A549 (cell line): ENCODE measurements around the gene ARMC6. TPM values are rescaled to one million over a fixed set of nuclear protein-coding genes. Genes with fewer than 3 reads are reported as not detected.

Experiments used
- ATAC-seq, 2 experiments: fragments of 200-7000 bp in 1 of 2; fragments of >200 bp in 1 of 2; cut with Nextera tagmentation in 1 of 2; cut with Tn5 transposase in 1 of 2; 3 replicates each; pipeline versions ENCODE4 v1.8.0 to v1.9.1; 2018 to 2020; ENCODE audit warnings: mild to moderate bottlenecking in 1 of 2, moderate library complexity in 1 of 2
- CTCF ChIA-PET: fragments of 300-600 bp; sonication (Branson Sonifier 250); formaldehyde crosslinking; extraction: SDS; loops from one replicate; lab custom pipeline; 2021; ENCODE audit warnings: antibody characterized with exemption, inconsistent platforms; lab: Yijun Ruan, JAX
- POLR2A ChIA-PET: fragments of 350-600 bp; formaldehyde crosslinking; extraction: SDS; loops from one replicate; lab custom pipeline; 2021; ENCODE audit warnings: antibody characterized with exemption, inconsistent platforms; lab: Yijun Ruan, JAX
- DNase-seq, 2 experiments: peaks; one replicate each; pipeline versions ENCODE4 v3.0.0 to v3.0.0-alpha.2; 2011 to 2016; ENCODE audit warnings: low read depth in 1 of 2, low spot score in 1 of 2
- FAIRE-seq: peaks from 2 replicates; lab custom pipeline; 2011; peaks lifted over from hg19 to GRCh38; lab: Jason Lieb, UNC
- H3K27ac ChIP-seq, 2 experiments: fragments of >200 bp; sonication (Bioruptor Twin); formaldehyde crosslinking; 3 replicates each; pipeline ENCODE4 v1.5.1; 2016 to 2017
- H3K4me1 ChIP-seq: fragments of >200 bp; sonication (Bioruptor Twin); formaldehyde crosslinking; 3 replicates; pipeline ENCODE4 v1.6.1; 2016
- H3K4me2 ChIP-seq: fragments of >200 bp; sonication (Bioruptor Twin); formaldehyde crosslinking; 3 replicates; pipeline ENCODE4 v1.6.1; 2016
- H3K4me3 ChIP-seq: fragments of >200 bp; sonication (Bioruptor Twin); formaldehyde crosslinking; 3 replicates; pipeline ENCODE4 v1.5.1; 2016
- H3K9me3 ChIP-seq: fragments of >200 bp; sonication (Bioruptor Twin); formaldehyde crosslinking; 3 replicates; pipeline ENCODE4 v1.6.1; 2016
- BCL3 ChIP-seq: fragments of >200 bp; sonication (Bioruptor Twin); formaldehyde crosslinking; IDR thresholded peaks from 3 replicates; pipeline ENCODE4 v1.6.1; 2016
- CHD2 ChIP-seq: fragments of 150-350 bp; IDR thresholded peaks from 2 replicates; pipeline ENCODE4 v1.6.1; 2014; ENCODE audit warnings: low read length; ENCODE audit not compliant: partially characterized antibody
- CHD4 ChIP-seq: fragments of 200-600 bp; sonication (generic); IDR thresholded peaks from 2 replicates; pipeline ENCODE4 v1.6.1; 2016; ENCODE audit warnings: antibody characterized with exemption, mild to moderate bottlenecking, borderline replicate concordance
- ESRRA ChIP-seq: fragments of 150-350 bp; IDR thresholded peaks from 2 replicates; pipeline ENCODE4 v1.6.1; 2014; ENCODE audit warnings: mild to moderate bottlenecking, low read length, borderline replicate concordance
- GATA3 ChIP-seq: IDR thresholded peaks from 2 replicates; pipeline ENCODE4 v1.6.1; 2012; ENCODE audit warnings: borderline replicate concordance
- HES2 ChIP-seq: fragments of >200 bp; sonication (Bioruptor Twin); formaldehyde crosslinking; IDR thresholded peaks from 2 replicates; pipeline ENCODE4 v1.6.1; 2016
- HEYL ChIP-seq: fragments of 250-450 bp; sonication (Bioruptor Pico); IDR thresholded peaks from 2 replicates; pipeline ENCODE4 v1.8.0; 2021; ENCODE audit warnings: mild to moderate bottlenecking, moderate library complexity
- HMGXB4 ChIP-seq: fragments of 250-450 bp; sonication (Bioruptor Pico); IDR thresholded peaks from 2 replicates; pipeline ENCODE4 v1.5.0; 2021; ENCODE audit warnings: mild to moderate bottlenecking, moderate library complexity, borderline replicate concordance
- HOXA7 ChIP-seq: fragments of 250-450 bp; sonication (Bioruptor Pico); IDR thresholded peaks from 2 replicates; pipeline ENCODE4 v1.5.0; 2020; ENCODE audit warnings: mild to moderate bottlenecking, moderate library complexity
- HOXB13 ChIP-seq: fragments of 250-450 bp; sonication (Bioruptor Pico); IDR thresholded peaks from 2 replicates; pipeline ENCODE4 v1.5.0; 2020; ENCODE audit warnings: low read depth, mild to moderate bottlenecking, moderate library complexity
- HOXB5 ChIP-seq: fragments of 250-450 bp; sonication (Bioruptor Pico); IDR thresholded peaks from 2 replicates; pipeline ENCODE4 v1.5.0; 2020; ENCODE audit warnings: mild to moderate bottlenecking, moderate library complexity
- JUN ChIP-seq, 2 experiments: fragments of >200 bp; sonication (Bioruptor Twin); formaldehyde crosslinking; IDR thresholded peaks; 2 replicates in 1 of 2; 3 replicates in 1 of 2; pipeline ENCODE4 v1.6.1; 2016 to 2017
- KDM1A ChIP-seq: fragments of 200-600 bp; sonication (generic); IDR thresholded peaks from 2 replicates; pipeline ENCODE4 v1.6.1; 2016; ENCODE audit warnings: low read depth, mild to moderate bottlenecking
- MAFK ChIP-seq: fragments of 450-650 bp; IDR thresholded peaks from 2 replicates; pipeline ENCODE4 v1.6.1; 2014; ENCODE audit not compliant: partially characterized antibody
- MAZ ChIP-seq: fragments of 150-350 bp; IDR thresholded peaks from 2 replicates; pipeline ENCODE4 v1.6.1; 2014; ENCODE audit warnings: antibody characterized with exemption, low read depth, low read length, borderline replicate concordance
- POLR2A ChIP-seq: IDR thresholded peaks from 2 replicates; pipeline ENCODE4 v1.6.1; 2012; ENCODE audit warnings: mild to moderate bottlenecking, low read length
- POLR2AphosphoS2 ChIP-seq: conservative IDR thresholded peaks from 2 replicates; pipeline ENCODE4 v1.6.1; 2012; ENCODE audit warnings: low read length, improper control_type of control experiment, inconsistent platforms
- RAD21 ChIP-seq, 2 experiments: fragments of >200 bp in 1 of 2; sonication (Bioruptor Twin) in 1 of 2; formaldehyde crosslinking in 1 of 2; IDR thresholded peaks in 1 of 2; conservative IDR thresholded peaks in 1 of 2; 2 replicates in 1 of 2; 3 replicates in 1 of 2; pipeline ENCODE4 v1.6.1; 2012 to 2018; ENCODE audit warnings: inconsistent platforms in 1 of 2
- RNF2 ChIP-seq: fragments of 200-600 bp; sonication (generic); IDR thresholded peaks from 2 replicates; pipeline ENCODE4 v1.6.1; 2016; ENCODE audit warnings: low read depth, mild to moderate bottlenecking, antibody characterized with exemption, moderate library complexity, borderline replicate concordance
- SMC3 ChIP-seq: fragments of >200 bp; sonication (Bioruptor Twin); formaldehyde crosslinking; IDR thresholded peaks from 3 replicates; pipeline ENCODE4 v1.6.1; 2018; ENCODE audit warnings: inconsistent platforms
- SREBF2 ChIP-seq: fragments of 450-650 bp; IDR thresholded peaks from 2 replicates; pipeline ENCODE4 v1.6.1; 2014; ENCODE audit warnings: mild to moderate bottlenecking, moderate library complexity
- TP53 ChIP-seq: fragments of 250-450 bp; sonication (Bioruptor Pico); IDR thresholded peaks from 2 replicates; pipeline ENCODE4 v1.5.0; 2021; ENCODE audit warnings: mild to moderate bottlenecking, moderate library complexity
- ZFP36 ChIP-seq: fragments of 450-650 bp; IDR thresholded peaks from 2 replicates; pipeline ENCODE4 v1.6.1; 2014; ENCODE audit warnings: borderline replicate concordance; ENCODE audit not compliant: partially characterized antibody
- WGBS: methylation state at CpG from one replicate; pipeline ENCODE4 v1.1.6; 2017; ENCODE audit errors: missing lambda C conversion rate; 5-methylcytosine and 5-hydroxymethylcytosine counted together
- polyA plus RNA-seq, 4 experiments: library from polyadenylated mRNA; depleted of rRNA in 3 of 4; stranded (reverse); fragments of >200 nt; fragmentation: RNase III in 1 of 4; extraction: RNeasy Plus Mini Kit Qiagen cat#74134 plus additional on column Dnase treatment in 1 of 4; gene quantifications; 2 replicates in 3 of 4; 3 replicates in 1 of 4; pipeline ENCODE4 v1.2.3, GENCODE V29; 2011 to 2017

The ARMC6 gene
- polyA plus RNA-seq, 2 of the 4 experiments (the other 2 are of a cell fraction) = 18.2 to 27.6 TPM

GRCh38 chr19:19064098-19064722, 30.8 kb downstream of the ARMC6 start:
- Histone ChIP-seq H3K4me1 (peaks cover 20% of the 10 kb centered on the region), H3K27ac (peak overlapping the region; percentile 50 to 85), H3K4me3 (peak overlapping the region; percentile 60), H3K9me3 (no peaks in the 10 kb centered on the region), H3K4me2 (peak overlapping the region; percentile 78)
- ATAC-seq (peak in 1 of 2 experiments; percentile 54; a peak in 3 of 6 replicates), DNase-seq (peak; percentile 19 to 56), FAIRE-seq (no peak)
- CTCF ChIA-PET = no interaction called here
- POLR2A ChIA-PET = no interaction called here
- 0 out of 2 replicates have a peak, but pooled peaks have one; percentile 6 for TF ChIP-seq POLR2A
- TF ChIP-seq HEYL (CRISPR knock-in tag) = no peak
- TF ChIP-seq POLR2AphosphoS2 = no peak
- WGBS = 9% methylated on average over 16 of the region's 29 CpGs

- no peak for DNase-seq
- TF ChIP-seq KDM1A (no peak), HES2 (no peak), HOXB5 (CRISPR knock-in tag) (no peak), GATA3 (no peak), SMC3 (no peak), ESRRA (no peak), BCL3 (no peak), HOXB13 (no peak), TP53 (CRISPR knock-in tag) (no peak), RAD21 (conservative IDR thresholded peaks at IDR 0.05 in 1 of 2, IDR thresholded peaks at IDR 0.05 in 1 of 2) (no peak)
- FAIRE-seq = no peak
- Histone ChIP-seq H3K4me3 (peak overlapping the region; percentile 60; the same call in 1 of the 3 replicates), H3K27ac (no peak overlapping the region), H3K4me1 (peaks cover 20% of the 10 kb centered on the region), H3K9me3 (no peaks in the 10 kb centered on the region), H3K4me2 (peak overlapping the region; percentile 78)
- no peak for ATAC-seq
- 37% methylated on average over 12 of the region's 25 CpGs for WGBS
- POLR2A ChIA-PET = no interaction called here
- CTCF ChIA-PET = interaction anchor here (0.6 to 1.3 kb wide), 4 partner anchors 11 to 207 kb away, joined by 3 read pairs; no protein-coding TSS in a partner anchor
Observed at GRCh38 chr19:19064811-19065745, 31.7 kb downstream of the ARMC6 start.

GRCh38 chr19:19067276-19068072, 34.1 kb downstream of the ARMC6 start:
- peaks cover 15% of the 10 kb centered on the region for H3K4me1 ChIP-seq
- CTCF ChIA-PET = interaction anchor here (0.6 to 1.7 kb wide), 4 partner anchors 13 to 108 kb away, joined by 3 to 8 read pairs (median 3); no protein-coding TSS in a partner anchor
- POLR2A ChIA-PET = no interaction called here
- TF ChIP-seq HOXB5 (CRISPR knock-in tag) (no peak), CHD2 (no peak), RNF2 (no peak), POLR2AphosphoS2 (no peak), HMGXB4 (no peak), JUN (IDR thresholded peaks at IDR 0.05) (no peak), MAFK (no peak), HOXB13 (no peak), SREBF2 (no peak), CHD4 (no peak), HES2 (no peak), HOXA7 (CRISPR knock-in tag) (no peak), MAZ (no peak), ZFP36 (no peak)
- TF ChIP-seq, all 56 proteins: peak for 0
- no peak overlapping the region for H3K4me3 ChIP-seq
- no peaks in the 10 kb centered on the region for H3K9me3 ChIP-seq
- H3K27ac ChIP-seq = no peak overlapping the region
- ATAC-seq = no peak
- DNase-seq = no peak
- WGBS = 77% methylated on average over 11 of the region's 11 CpGs
- FAIRE-seq = no peak
- H3K4me2 ChIP-seq = no peak overlapping the region
